BLaER1 treated with 17β-estradiol and CSF1 and Interleukin-3, amounts not matched to agents 10 nM and 100 nM (cell line): ENCODE measurements around the gene MACROD1.

ENCODE experiments used
- H3K27ac ChIP-seq, 11 experiments: shearing (Covaris generic); formaldehyde crosslinking; 2 replicates each; pipeline ENCODE4 v1.8.1; 2022
- H3K27me3 ChIP-seq, 11 experiments: shearing (Covaris generic); formaldehyde crosslinking; 2 replicates each; pipeline ENCODE4 v1.8.1; 2022
- H3K36me3 ChIP-seq, 11 experiments: shearing (Covaris generic); formaldehyde crosslinking; 2 replicates each; pipeline ENCODE4 v1.8.1; 2022
- H3K4me1 ChIP-seq, 10 experiments: shearing (Covaris generic); formaldehyde crosslinking; 2 replicates each; pipeline ENCODE4 v1.8.1; 2022
- H3K4me2 ChIP-seq, 11 experiments: shearing (Covaris generic); formaldehyde crosslinking; 2 replicates each; pipeline ENCODE4 v1.8.1; 2022
- H3K4me3 ChIP-seq, 10 experiments: shearing (Covaris generic); formaldehyde crosslinking; 2 replicates each; pipeline ENCODE4 v1.8.1; 2022
- H3K9ac ChIP-seq, 11 experiments: shearing (Covaris generic); formaldehyde crosslinking; 2 replicates each; pipeline ENCODE4 v1.8.1; 2022
- H3K9me3 ChIP-seq, 11 experiments: shearing (Covaris generic); formaldehyde crosslinking; replicated peaks in 1 of 11; 2 replicates each; pipeline ENCODE4 v1.8.1; 2022
- H4K20me1 ChIP-seq, 11 experiments: shearing (Covaris generic); formaldehyde crosslinking; 2 replicates each; pipeline ENCODE4 v1.8.1; 2022
- Cebpa-rat ChIP-seq, 11 experiments: shearing (Covaris generic); IDR thresholded peaks; 2 replicates each; pipeline ENCODE4 v1.8.1; 2022

The MACROD1 gene

GRCh38 chr11:64013141-64013896 is 152.6 kb downstream of the MACROD1 start:
- Histone ChIP-seq H3K4me1 (0 out of 20 replicates have a peak, but pooled peaks cover 0 to 7% (median 0%) of the 10 kb centered on the region in 10 experiments), H3K36me3 (peaks cover 0 to 10% (median 0%) of the 10 kb centered on the region in 11 experiments; a peak in 4 of 22 replicates), H4K20me1 (peaks cover 0 to 52% (median 1%) of the 10 kb centered on the region in 11 experiments; a peak in 9 of 22 replicates), H3K27me3 (peaks cover 5 to 15% (median 9%) of the 10 kb centered on the region in 11 experiments; a peak in 21 of 22 replicates), H3K27ac (no peak overlapping the region), H3K9ac (no peak overlapping the region), H3K4me3 (no peak overlapping the region), H3K9me3 (peaks cover 10 to 15% (median 14%) of the 10 kb centered on the region in 11 experiments), H3K4me2 (no peak overlapping the region)
- no peak for TF ChIP-seq Cebpa-rat (IDR thresholded peaks at IDR 0.05)

GRCh38 chr11:64011371-64011770 is 154.5 kb downstream of the MACROD1 start:
- Histone ChIP-seq H3K9me3 (peaks cover 10 to 15% (median 14%) of the 10 kb centered on the region in 11 experiments), H3K4me3 (no peak overlapping the region), H4K20me1 (peaks cover 0 to 53% (median 15%) of the 10 kb centered on the region in 11 experiments; a peak in 13 of 22 replicates), H3K4me1 (peaks cover 12 to 16% (median 14%) of the 10 kb centered on the region in 10 experiments), H3K27ac (no peak overlapping the region), H3K36me3 (peaks cover 0 to 10% (median 0%) of the 10 kb centered on the region in 11 experiments; a peak in 4 of 22 replicates), H3K4me2 (no peak overlapping the region), H3K27me3 (peaks cover 24 to 34% (median 28%) of the 10 kb centered on the region in 11 experiments), H3K9ac (no peak overlapping the region)
- TF ChIP-seq Cebpa-rat (IDR thresholded peaks at IDR 0.05): no peak

- Histone ChIP-seq H3K36me3 (peaks cover 0 to 10% (median 0%) of the 10 kb centered on the region in 11 experiments; a peak in 4 of 22 replicates), H3K4me3 (no peak overlapping the region), H3K27me3 (peaks cover 25 to 39% (median 34%) of the 10 kb centered on the region in 11 experiments), H3K9me3 (peaks cover 10 to 15% (median 14%) of the 10 kb centered on the region in 11 experiments), H3K4me2 (no peak overlapping the region), H3K27ac (no peak overlapping the region), H3K9ac (no peak overlapping the region), H3K4me1 (peaks cover 12 to 16% (median 14%) of the 10 kb centered on the region in 10 experiments), H4K20me1 (peaks cover 0 to 53% (median 14%) of the 10 kb centered on the region in 11 experiments; a peak in 13 of 22 replicates)
- TF ChIP-seq Cebpa-rat (IDR thresholded peaks at IDR 0.05): no peak
Measured at GRCh38 chr11:64010783-64011182, 155.1 kb downstream of the MACROD1 start.

- H3K27ac ChIP-seq: no peak overlapping the region
- H3K4me2 ChIP-seq: no peak overlapping the region
- H3K4me1 ChIP-seq: peaks cover 12 to 16% (median 14%) of the 10 kb centered on the region in 10 experiments
- TF ChIP-seq Cebpa-rat (IDR thresholded peaks at IDR 0.05): no peak
- peaks cover 0 to 10% (median 0%) of the 10 kb centered on the region in 11 experiments; a peak in 4 of 22 replicates for H3K36me3 ChIP-seq
- no peak overlapping the region for H3K4me3 ChIP-seq
- peaks cover 10 to 15% (median 14%) of the 10 kb centered on the region in 11 experiments for H3K9me3 ChIP-seq
- H3K27me3 ChIP-seq: peaks cover 28 to 45% (median 38%) of the 10 kb centered on the region in 11 experiments
- H3K9ac ChIP-seq: no peak overlapping the region
- peaks cover 0 to 59% (median 19%) of the 10 kb centered on the region in 11 experiments; a peak in 13 of 22 replicates for H4K20me1 ChIP-seq
Measured at GRCh38 chr11:64009710-64010109, 156.2 kb downstream of the MACROD1 start.

GRCh38 chr11:64008914-64009633 is 156.8 kb downstream of the MACROD1 start:
- H4K20me1 ChIP-seq: peaks cover 0 to 65% (median 24%) of the 10 kb centered on the region in 11 experiments; a peak in 16 of 22 replicates
- no peak overlapping the region for H3K27ac ChIP-seq
- peaks cover 0 to 10% (median 0%) of the 10 kb centered on the region in 11 experiments; a peak in 4 of 22 replicates for H3K36me3 ChIP-seq
- no peak overlapping the region for H3K9ac ChIP-seq
- H3K9me3 ChIP-seq: peaks cover 10 to 15% (median 14%) of the 10 kb centered on the region in 11 experiments
- TF ChIP-seq Cebpa-rat (IDR thresholded peaks at IDR 0.05): no peak
- no peak overlapping the region for H3K4me3 ChIP-seq
- H3K4me1 ChIP-seq: peaks cover 13 to 19% (median 17%) of the 10 kb centered on the region in 10 experiments
- peaks cover 28 to 45% (median 38%) of the 10 kb centered on the region in 11 experiments for H3K27me3 ChIP-seq
- H3K4me2 ChIP-seq: no peak overlapping the region

GRCh38 chr11:64008283-64008913 is 157.5 kb downstream of the MACROD1 start:
- Histone ChIP-seq H3K36me3 (peaks cover 0 to 10% (median 0%) of the 10 kb centered on the region in 11 experiments; a peak in 4 of 22 replicates), H3K9me3 (peaks cover 10 to 15% (median 14%) of the 10 kb centered on the region in 11 experiments), H3K27ac (no peak overlapping the region), H3K4me3 (no peak overlapping the region), H3K9ac (no peak overlapping the region), H4K20me1 (peaks cover 0 to 66% (median 30%) of the 10 kb centered on the region in 11 experiments; a peak in 17 of 22 replicates), H3K4me1 (peaks cover 14 to 25% (median 23%) of the 10 kb centered on the region in 10 experiments), H3K27me3 (peaks cover 28 to 45% (median 41%) of the 10 kb centered on the region in 11 experiments), H3K4me2 (peak overlapping the region in 1 of 11 experiments; percentile 91; a peak in 1 of 22 replicates)
- no peak for TF ChIP-seq Cebpa-rat (IDR thresholded peaks at IDR 0.05)

GRCh38 chr11:64007629-64008282 is 158.2 kb downstream of the MACROD1 start:
- TF ChIP-seq Cebpa-rat (IDR thresholded peaks at IDR 0.05): no peak
- H3K9ac ChIP-seq: peak overlapping the region in 3 of 11 experiments; percentile 15 to 50 (median 46); a peak in 4 of 22 replicates
- H3K27ac ChIP-seq: no peak overlapping the region
- H3K4me2 ChIP-seq: peak overlapping the region; percentile 36 to 91 (median 69)
- H4K20me1 ChIP-seq: peaks cover 0 to 73% (median 37%) of the 10 kb centered on the region in 11 experiments; a peak in 19 of 22 replicates
- peaks cover 0 to 10% (median 0%) of the 10 kb centered on the region in 11 experiments; a peak in 4 of 22 replicates for H3K36me3 ChIP-seq
- H3K27me3 ChIP-seq: peaks cover 28 to 45% (median 41%) of the 10 kb centered on the region in 11 experiments
- peak overlapping the region in 4 of 10 experiments; percentile 39 to 59 (median 50); a peak in 8 of 20 replicates for H3K4me3 ChIP-seq
- peaks cover 14 to 32% (median 28%) of the 10 kb centered on the region in 10 experiments for H3K4me1 ChIP-seq
- peaks cover 10 to 15% (median 14%) of the 10 kb centered on the region in 11 experiments for H3K9me3 ChIP-seq
